Caco-2 (cell line): ENCODE results near the gene BMP10. TPM values are rescaled to one million over a fixed set of nuclear protein-coding genes. Genes with fewer than 3 reads are reported as not detected.

Experiments
- BruUV-seq: library from RNA; stranded (reverse); fragments of 400-500 nt; replicated peaks from 2 replicates; lab custom pipeline; 2021; lab: Mats Ljungman, UMichigan
- CTCF ChIA-PET: fragments of 300-600 bp; sonication (Branson Sonifier 250); formaldehyde crosslinking; loops from one replicate; lab custom pipeline; 2022; ENCODE audit warnings: antibody characterized with exemption; lab: Charles Lee
- POLR2A ChIA-PET: fragments of 300-600 bp; sonication (Branson Sonifier 250); formaldehyde crosslinking; loops from one replicate; lab custom pipeline; 2022; ENCODE audit warnings: antibody characterized with exemption; lab: Charles Lee
- DNase-seq, 2 experiments: peaks; one replicate each; pipeline versions ENCODE4 v3.0.0 to v3.0.0-alpha.2; 2020 to 2022
- H3K27me3 ChIP-seq: replicated peaks from 2 replicates; pipeline ENCODE4 v1.6.0; 2011; ENCODE audit warnings: low read length; ENCODE audit not compliant: control insufficient read depth, insufficient read depth
- H3K36me3 ChIP-seq: 2 replicates; pipeline ENCODE4 v1.5.1; 2011; ENCODE audit warnings: low read length; ENCODE audit not compliant: control insufficient read depth, insufficient read depth
- H3K4me1 ChIP-seq: fragments of 250-450 bp; sonication (Bioruptor Pico); 2 replicates; pipeline ENCODE4 v1.5.1; 2020; ENCODE audit warnings: mild to moderate bottlenecking
- H3K4me3 ChIP-seq: 2 replicates; pipeline ENCODE4 v1.5.1; 2011; ENCODE audit warnings: low read depth, mild to moderate bottlenecking, control low read depth, low read length
- H3K9me3 ChIP-seq: fragments of 250-450 bp; sonication (Bioruptor Pico); 2 replicates; pipeline ENCODE4 v1.5.1; 2020; ENCODE audit warnings: mild to moderate bottlenecking, moderate library complexity
- H3K27ac Mint-ChIP-seq: one replicate; pipeline ENCODE4 v1.8.0; 2022; ENCODE audit warnings: mixed read lengths; ENCODE audit not compliant: unreplicated experiment
- H3K27me3 Mint-ChIP-seq: one replicate; pipeline ENCODE4 v1.8.0; 2022; ENCODE audit warnings: mixed read lengths; ENCODE audit not compliant: insufficient read depth, unreplicated experiment
- H3K36me3 Mint-ChIP-seq: one replicate; pipeline ENCODE4 v1.8.0; 2022; ENCODE audit warnings: mild to moderate bottlenecking, mixed read lengths; ENCODE audit not compliant: insufficient read depth, unreplicated experiment
- H3K4me1 Mint-ChIP-seq: one replicate; pipeline ENCODE4 v1.8.0; 2022; ENCODE audit warnings: low read depth, mixed read lengths; ENCODE audit not compliant: unreplicated experiment
- H3K4me3 Mint-ChIP-seq: one replicate; pipeline ENCODE4 v1.8.0; 2022; ENCODE audit warnings: mild to moderate bottlenecking, moderate library complexity, mixed read lengths; ENCODE audit not compliant: unreplicated experiment
- H3K9me3 Mint-ChIP-seq: one replicate; pipeline ENCODE4 v1.8.0; 2022; ENCODE audit warnings: mixed read lengths; ENCODE audit not compliant: unreplicated experiment
- intact Hi-C: fragments of 100-400 bp; cut with micrococcal nuclease; formaldehyde crosslinking; loops from one replicate; pipeline ENCODE4 v1.10.0; 2022; ENCODE audit not compliant: unreplicated experiment
- total RNA-seq: library from RNA; stranded (reverse); gene quantifications from 2 replicates; pipeline ENCODE4 v1.2.3, GENCODE V29; 2022
- TF ChIP-seq, protein P1 (sequence below), 2 experiments: fragments of 200-600 bp in 1 of 2; IDR thresholded peaks; 1 replicate in 1 of 2; 2 replicates in 1 of 2; pipeline versions ENCODE4 v1.5.1 to v1.8.0; 2011 to 2022; ENCODE audit warnings: antibody characterized with exemption in 1 of 2, control low read depth in 1 of 2, inconsistent platforms in 1 of 2, low read depth in 1 of 2, low read length in 1 of 2, mild to moderate bottlenecking in 1 of 2, moderate library complexity in 1 of 2; ENCODE audit not compliant: insufficient read depth in 1 of 2, severe bottlenecking in 1 of 2, unreplicated experiment in 1 of 2

Gene BMP10
- total RNA-seq, 1 experiment from 2014 or later: not detected

DNA sequence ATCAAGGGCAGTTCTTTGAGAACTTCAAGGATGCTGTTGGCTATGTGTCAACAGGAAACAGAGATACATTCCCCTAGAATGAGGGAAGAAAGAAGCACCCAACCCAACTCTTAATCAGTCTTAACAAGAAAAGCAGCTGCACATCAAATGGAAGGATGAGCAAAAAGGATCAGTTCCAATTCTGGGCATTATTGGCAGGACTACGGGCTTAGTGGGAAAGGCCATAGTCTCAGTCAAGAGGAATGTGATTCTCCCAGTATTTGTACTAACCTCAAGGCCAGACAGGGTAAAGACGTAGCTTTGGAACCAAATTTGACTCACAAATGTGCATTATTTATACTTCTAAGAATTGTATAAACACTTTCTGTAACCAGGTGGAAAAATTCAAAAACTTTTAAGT, 18.2 kb downstream of the BMP10 start:
- no peaks in the 10 kb centered on the region for H3K36me3 Mint-ChIP-seq
- Histone ChIP-seq H3K4me1 (peaks cover 15% of the 10 kb centered on the region; the same call in 1 of the 2 replicates), H3K27me3 (no peaks in the 10 kb centered on the region), H3K36me3 (no peaks in the 10 kb centered on the region), H3K9me3 (no peaks in the 10 kb centered on the region), H3K4me3 (no peak overlapping the region)
- no peak overlapping the region for H3K4me3 Mint-ChIP-seq
- intact Hi-C loops: no loop called here
- BruUV-seq: no TSS peak
- CTCF ChIA-PET: no interaction called here
- H3K27ac Mint-ChIP-seq: no peak overlapping the region
- POLR2A ChIA-PET: no interaction called here
- TF ChIP-seq, protein P1, sequence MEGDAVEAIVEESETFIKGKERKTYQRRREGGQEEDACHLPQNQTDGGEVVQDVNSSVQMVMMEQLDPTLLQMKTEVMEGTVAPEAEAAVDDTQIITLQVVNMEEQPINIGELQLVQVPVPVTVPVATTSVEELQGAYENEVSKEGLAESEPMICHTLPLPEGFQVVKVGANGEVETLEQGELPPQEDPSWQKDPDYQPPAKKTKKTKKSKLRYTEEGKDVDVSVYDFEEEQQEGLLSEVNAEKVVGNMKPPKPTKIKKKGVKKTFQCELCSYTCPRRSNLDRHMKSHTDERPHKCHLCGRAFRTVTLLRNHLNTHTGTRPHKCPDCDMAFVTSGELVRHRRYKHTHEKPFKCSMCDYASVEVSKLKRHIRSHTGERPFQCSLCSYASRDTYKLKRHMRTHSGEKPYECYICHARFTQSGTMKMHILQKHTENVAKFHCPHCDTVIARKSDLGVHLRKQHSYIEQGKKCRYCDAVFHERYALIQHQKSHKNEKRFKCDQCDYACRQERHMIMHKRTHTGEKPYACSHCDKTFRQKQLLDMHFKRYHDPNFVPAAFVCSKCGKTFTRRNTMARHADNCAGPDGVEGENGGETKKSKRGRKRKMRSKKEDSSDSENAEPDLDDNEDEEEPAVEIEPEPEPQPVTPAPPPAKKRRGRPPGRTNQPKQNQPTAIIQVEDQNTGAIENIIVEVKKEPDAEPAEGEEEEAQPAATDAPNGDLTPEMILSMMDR (IDR thresholded peaks at IDR 0.05; ENCODE audit: insufficient read depth in 1 of 2, low read depth in 1 of 2, low read length in 1 of 2, severe bottlenecking in 1 of 2, unreplicated experiment in 1 of 2): no peak
- H3K27me3 Mint-ChIP-seq: peaks cover 5% of the 10 kb centered on the region
- no peak for DNase-seq
- H3K9me3 Mint-ChIP-seq: no peaks in the 10 kb centered on the region
- H3K4me1 Mint-ChIP-seq: no peaks in the 10 kb centered on the region

DNA sequence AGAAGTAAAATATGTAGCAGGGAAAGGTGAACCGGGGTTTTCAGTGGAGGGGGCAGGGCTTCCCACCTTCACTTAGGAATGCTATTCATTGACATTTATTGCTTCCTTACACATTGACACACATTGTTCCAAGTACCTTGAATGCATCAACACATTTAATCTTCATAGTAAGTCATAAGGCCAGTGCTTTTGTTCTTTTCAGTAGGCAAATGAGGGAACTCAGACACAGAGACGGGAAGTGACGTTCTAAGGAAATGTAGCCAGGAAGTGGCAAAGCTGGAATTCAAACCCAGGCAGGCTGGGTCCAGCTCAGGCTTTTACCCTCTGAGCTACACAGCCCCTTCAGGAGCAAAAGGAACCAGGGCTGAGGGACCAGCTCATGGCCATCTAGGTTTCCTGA, 20.7 kb downstream of the BMP10 start:
- Mint-ChIP-seq H3K4me3 (no peak overlapping the region), H3K27me3 (no peaks in the 10 kb centered on the region), H3K4me1 (no peaks in the 10 kb centered on the region), H3K9me3 (no peaks in the 10 kb centered on the region), H3K36me3 (no peaks in the 10 kb centered on the region), H3K27ac (no peak overlapping the region)
- Histone ChIP-seq H3K9me3 (no peaks in the 10 kb centered on the region), H3K4me3 (no peak overlapping the region), H3K36me3 (no peaks in the 10 kb centered on the region), H3K4me1 (peaks cover 15% of the 10 kb centered on the region; the same call in 1 of the 2 replicates), H3K27me3 (no peaks in the 10 kb centered on the region)
- TF ChIP-seq, protein P1 (IDR thresholded peaks at IDR 0.05; ENCODE audit: insufficient read depth in 1 of 2, low read depth in 1 of 2, low read length in 1 of 2, severe bottlenecking in 1 of 2, unreplicated experiment in 1 of 2): no peak
- ChIA-PET CTCF (no interaction called here), POLR2A (no interaction called here)
- DNase-seq: no peak
- BruUV-seq: no TSS peak
- intact Hi-C loops: no loop called here

DNA sequence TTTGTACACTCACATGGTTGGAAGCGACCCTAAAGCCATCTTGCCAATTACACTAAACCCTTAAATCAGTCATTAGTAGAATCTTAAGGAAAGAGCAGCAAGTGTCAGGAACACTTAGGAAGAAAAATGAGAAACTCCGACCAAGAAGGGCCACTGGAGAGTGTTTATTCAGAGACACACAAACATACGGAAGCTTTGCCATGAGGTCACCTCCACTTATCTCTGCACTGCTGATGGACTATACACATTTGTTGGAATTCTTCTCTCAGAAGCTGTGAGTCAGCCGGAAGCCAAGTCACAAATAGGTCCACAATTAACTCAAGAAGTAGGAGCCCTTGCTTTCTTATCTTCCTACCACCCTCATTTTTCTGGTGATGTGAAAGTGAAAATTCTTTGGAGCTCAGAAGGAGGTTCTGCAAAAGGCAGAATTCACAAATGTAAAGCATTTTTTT, 21.6 kb downstream of the BMP10 start:
- H3K9me3 ChIP-seq: no peaks in the 10 kb centered on the region
- H3K36me3 ChIP-seq: no peaks in the 10 kb centered on the region
- ChIA-PET CTCF (no interaction called here), POLR2A (no interaction called here)
- no peak overlapping the region for H3K4me3 ChIP-seq
- Mint-ChIP-seq H3K36me3 (no peaks in the 10 kb centered on the region), H3K9me3 (no peaks in the 10 kb centered on the region), H3K4me1 (no peaks in the 10 kb centered on the region), H3K4me3 (no peak overlapping the region), H3K27me3 (no peaks in the 10 kb centered on the region), H3K27ac (no peak overlapping the region)
- H3K4me1 ChIP-seq: peaks cover 15% of the 10 kb centered on the region; the same call in 1 of the 2 replicates
- BruUV-seq: no TSS peak
- TF ChIP-seq, protein P1 (IDR thresholded peaks at IDR 0.05; ENCODE audit: insufficient read depth in 1 of 2, low read depth in 1 of 2, low read length in 1 of 2, severe bottlenecking in 1 of 2, unreplicated experiment in 1 of 2): no peak
- no peaks in the 10 kb centered on the region for H3K27me3 ChIP-seq
- DNase-seq: no peak
- intact Hi-C loops: no loop called here
